Skeletal muscle tissue (tissue), 4 donors: ENCODE data around the gene CEP104. TPM values are rescaled to one million over a fixed set of nuclear protein-coding genes. Genes with fewer than 3 reads are reported as not detected.

Experiments
- H3K27ac ChIP-seq: one replicate; pipeline ENCODE4 v1.7.0; 2013; ENCODE audit warnings: mild to moderate bottlenecking, low read depth, low read length, inconsistent platforms
- H3K27me3 ChIP-seq, 3 donors: one replicate each; pipeline ENCODE4 v1.7.0; 2013; ENCODE audit warnings: low read length in 3 of 3; ENCODE audit not compliant: control insufficient read depth in 3 of 3, insufficient read depth in 3 of 3
- H3K36me3 ChIP-seq, 3 donors: one replicate each; pipeline ENCODE4 v1.7.0; 2013; ENCODE audit warnings: low read length in 3 of 3; ENCODE audit not compliant: control insufficient read depth in 3 of 3, insufficient read depth in 3 of 3
- H3K4me1 ChIP-seq, 3 donors: one replicate each; pipeline ENCODE4 v1.7.0; 2013; ENCODE audit warnings: low read length in 3 of 3, mild to moderate bottlenecking in 3 of 3; ENCODE audit not compliant: control insufficient read depth in 3 of 3, insufficient read depth in 3 of 3
- H3K4me3 ChIP-seq, 3 donors: one replicate each; pipeline ENCODE4 v1.7.0; 2013; ENCODE audit warnings: low read length in 3 of 3
- H3K9ac ChIP-seq, 3 donors: one replicate each; pipeline ENCODE4 v1.7.0; 2013; ENCODE audit warnings: low read length in 3 of 3, mild to moderate bottlenecking in 3 of 3, moderate library complexity in 2 of 3, low read depth in 1 of 3
- H3K9me3 ChIP-seq, 3 donors: one replicate each; pipeline ENCODE4 v1.7.0; 2013; ENCODE audit warnings: low read length in 3 of 3; ENCODE audit not compliant: control insufficient read depth in 3 of 3
- total RNA-seq: library from RNA; depleted of rRNA; stranded (reverse); fragments of >200 nt; gene quantifications from one replicate; pipeline ENCODE4 v1.2.3, GENCODE V29; 2014
- donor health status: Osteomylitis.

The CEP104 gene
- total RNA-seq, 1 donor from 2014 or later, result 26.1 TPM

DNA sequence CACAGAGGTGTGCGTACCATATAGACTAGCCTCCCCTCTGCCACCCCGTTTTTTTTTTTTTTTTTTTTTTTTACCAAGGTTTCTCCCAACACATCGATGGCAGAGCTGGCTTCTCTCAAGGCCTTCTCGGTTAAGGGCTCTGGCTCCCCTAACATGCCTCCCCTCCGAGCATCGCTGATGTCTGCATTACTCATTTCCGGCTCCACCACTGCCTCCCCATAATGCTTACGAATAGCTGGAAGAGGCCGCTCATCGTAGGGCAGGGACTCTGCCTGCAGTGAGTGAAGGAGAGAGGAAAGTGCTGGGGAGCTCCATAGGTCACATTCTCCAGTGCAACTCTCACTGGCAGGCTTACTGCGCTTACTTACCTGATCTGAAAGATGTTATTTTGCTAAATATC lies 20.6 kb downstream of the CEP104 start:
- Histone ChIP-seq H3K36me3 (peaks cover 59 to 74% (median 66%) of the 10 kb centered on the region in 3 donors), H3K27ac (no peak overlapping the region), H3K4me3 (no peak overlapping the region), H3K27me3 (no peaks in the 10 kb centered on the region), H3K4me1 (no peaks in the 10 kb centered on the region), H3K9ac (no peak overlapping the region), H3K9me3 (peaks cover 0 to 7% (median 3%) of the 10 kb centered on the region in 3 donors)

DNA sequence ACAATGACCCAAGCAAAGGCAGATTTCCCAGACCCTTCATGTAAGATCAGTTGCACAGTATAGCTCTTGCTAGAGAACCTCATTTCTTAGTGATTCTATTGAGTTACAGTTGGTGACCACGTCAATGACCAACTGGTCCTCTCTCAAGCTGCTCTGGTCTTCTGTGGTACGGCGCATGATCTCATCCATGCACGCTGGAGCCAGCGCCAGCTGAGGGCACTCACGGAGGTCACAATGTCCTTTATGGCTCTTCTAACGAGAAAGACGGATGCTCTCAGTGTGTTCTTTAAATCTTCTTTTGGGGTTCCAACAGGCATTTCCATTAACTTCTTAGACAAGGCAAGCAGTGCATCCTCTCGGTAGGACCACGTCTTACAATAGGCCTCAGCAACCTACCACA lies 22.3 kb downstream of the CEP104 start:
- no peak overlapping the region for H3K27ac ChIP-seq
- peaks cover 60 to 75% (median 73%) of the 10 kb centered on the region in 3 donors for H3K36me3 ChIP-seq
- no peaks in the 10 kb centered on the region for H3K4me1 ChIP-seq
- peaks cover 0 to 7% (median 3%) of the 10 kb centered on the region in 3 donors for H3K9me3 ChIP-seq
- H3K27me3 ChIP-seq, result no peaks in the 10 kb centered on the region
- no peak overlapping the region for H3K4me3 ChIP-seq
- H3K9ac ChIP-seq, result no peak overlapping the region

GRCh38 chr1:3831689-3832088 lies 25.3 kb downstream of the CEP104 start:
- Histone ChIP-seq H3K9ac (no peak overlapping the region), H3K4me3 (no peak overlapping the region), H3K9me3 (no peaks in the 10 kb centered on the region), H3K4me1 (no peaks in the 10 kb centered on the region), H3K27ac (no peak overlapping the region), H3K27me3 (no peaks in the 10 kb centered on the region), H3K36me3 (peaks cover 60 to 74% (median 73%) of the 10 kb centered on the region in 3 donors)

- peaks cover 73 to 87% (median 79%) of the 10 kb centered on the region in 3 donors for H3K36me3 ChIP-seq
- no peak overlapping the region for H3K9ac ChIP-seq
- H3K4me1 ChIP-seq, result no peaks in the 10 kb centered on the region
- H3K27me3 ChIP-seq, result no peaks in the 10 kb centered on the region
- H3K9me3 ChIP-seq, result no peaks in the 10 kb centered on the region
- H3K4me3 ChIP-seq, result no peak overlapping the region
- no peak overlapping the region for H3K27ac ChIP-seq
Observed at GRCh38 chr1:3828391-3828790, 28.6 kb downstream of the CEP104 start.

- Histone ChIP-seq H3K9ac (no peak overlapping the region), H3K4me3 (no peak overlapping the region), H3K27me3 (no peaks in the 10 kb centered on the region), H3K27ac (no peak overlapping the region), H3K4me1 (no peaks in the 10 kb centered on the region), H3K36me3 (peaks cover 74 to 89% (median 80%) of the 10 kb centered on the region in 3 donors), H3K9me3 (no peaks in the 10 kb centered on the region)
Observed at GRCh38 chr1:3827813-3828307, 29.2 kb downstream of the CEP104 start.

DNA sequence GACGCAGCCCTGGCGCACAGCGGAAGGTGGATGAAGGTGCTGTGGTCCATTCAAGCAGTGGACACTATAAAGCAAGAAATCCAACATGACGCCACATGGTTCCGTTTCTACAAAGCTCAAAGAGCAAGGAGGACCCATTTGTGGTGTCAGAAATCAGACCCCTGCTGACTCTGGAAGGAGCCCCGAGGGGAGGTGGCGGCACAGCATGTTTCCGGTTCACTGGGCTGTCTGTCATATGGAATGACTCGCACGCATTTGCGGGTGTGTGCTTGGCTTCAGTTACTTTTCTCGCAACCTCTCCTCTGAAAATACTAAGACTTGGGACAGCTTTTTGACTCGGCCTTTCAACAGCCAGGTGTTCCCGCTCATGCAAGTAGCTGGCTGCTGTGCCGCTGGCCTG lies 31.7 kb downstream of the CEP104 start:
- H3K9me3 ChIP-seq, result no peaks in the 10 kb centered on the region
- no peak overlapping the region for H3K27ac ChIP-seq
- H3K36me3 ChIP-seq, result peaks cover 81 to 92% (median 88%) of the 10 kb centered on the region in 3 donors
- no peak overlapping the region for H3K4me3 ChIP-seq
- no peak overlapping the region for H3K9ac ChIP-seq
- H3K4me1 ChIP-seq, result no peaks in the 10 kb centered on the region
- H3K27me3 ChIP-seq, result no peaks in the 10 kb centered on the region

DNA sequence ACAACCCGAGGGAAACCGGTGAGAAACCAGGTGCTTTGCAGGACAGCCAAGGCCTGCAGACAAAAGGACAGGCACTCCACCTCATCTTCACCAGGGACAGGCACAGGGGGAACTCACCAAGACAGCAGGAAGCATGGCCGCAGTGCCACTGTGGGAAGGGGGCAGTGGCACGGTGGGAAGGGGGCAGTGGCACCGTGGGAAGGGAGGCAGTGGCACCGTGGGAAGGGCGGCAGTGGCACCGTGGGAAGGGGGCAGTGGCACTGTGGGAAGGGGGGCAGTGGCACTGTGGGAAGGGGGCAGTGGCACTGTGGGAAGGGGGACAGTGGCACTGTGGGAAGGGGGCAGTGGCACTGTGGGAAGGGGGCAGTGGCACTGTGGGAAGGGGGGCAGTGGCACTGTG lies 32.4 kb downstream of the CEP104 start:
- Histone ChIP-seq H3K9me3 (no peaks in the 10 kb centered on the region), H3K4me3 (no peak overlapping the region), H3K4me1 (no peaks in the 10 kb centered on the region), H3K27me3 (no peaks in the 10 kb centered on the region), H3K9ac (no peak overlapping the region), H3K27ac (no peak overlapping the region), H3K36me3 (peaks cover 83 to 92% (median 89%) of the 10 kb centered on the region in 3 donors)

DNA sequence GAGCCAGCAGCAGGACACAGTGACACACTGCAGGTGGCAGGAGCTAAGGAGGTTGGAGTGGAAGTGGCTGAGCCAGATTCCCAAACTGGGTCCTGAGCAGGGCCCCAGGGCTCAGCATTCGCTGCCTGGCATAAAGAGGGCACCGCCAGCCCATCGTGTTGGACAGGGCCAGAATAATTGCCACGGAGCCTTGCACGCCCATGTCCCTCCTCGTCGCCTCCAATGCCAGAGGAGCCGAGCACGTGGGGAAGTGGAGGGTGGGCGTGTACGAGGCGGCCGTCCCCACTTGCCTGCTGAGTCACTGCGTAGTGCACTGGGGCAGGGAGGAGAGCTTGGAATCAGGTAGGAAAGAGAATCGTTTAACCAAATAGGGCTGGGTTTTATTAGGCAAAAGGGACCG lies 34.6 kb downstream of the CEP104 start:
- no peak overlapping the region for H3K4me3 ChIP-seq
- no peaks in the 10 kb centered on the region for H3K27me3 ChIP-seq
- H3K27ac ChIP-seq, result no peak overlapping the region
- H3K4me1 ChIP-seq, result no peaks in the 10 kb centered on the region
- H3K9me3 ChIP-seq, result no peaks in the 10 kb centered on the region
- no peak overlapping the region for H3K9ac ChIP-seq
- H3K36me3 ChIP-seq, result peaks cover 70 to 79% (median 74%) of the 10 kb centered on the region in 3 donors

- no peak overlapping the region for H3K27ac ChIP-seq
Observed at GRCh38 chr1:3821908-3822307, 35.1 kb downstream of the CEP104 start.

GRCh38 chr1:3821447-3821846 lies 35.6 kb downstream of the CEP104 start:
- H3K4me3 ChIP-seq, result no peak overlapping the region
- H3K4me1 ChIP-seq, result no peaks in the 10 kb centered on the region
- H3K36me3 ChIP-seq, result peaks cover 66 to 71% (median 68%) of the 10 kb centered on the region in 3 donors
- no peaks in the 10 kb centered on the region for H3K27me3 ChIP-seq
- H3K9ac ChIP-seq, result no peak overlapping the region
- H3K27ac ChIP-seq, result no peak overlapping the region
- no peaks in the 10 kb centered on the region for H3K9me3 ChIP-seq

More at GRCh38 chr1:3821908-3822307, 35.1 kb downstream of the CEP104 start:
- H3K4me3 ChIP-seq, result no peak overlapping the region
- no peaks in the 10 kb centered on the region for H3K4me1 ChIP-seq
- H3K9me3 ChIP-seq, result no peaks in the 10 kb centered on the region
- no peak overlapping the region for H3K9ac ChIP-seq
- H3K36me3 ChIP-seq, result peaks cover 66 to 74% (median 69%) of the 10 kb centered on the region in 3 donors
- H3K27me3 ChIP-seq, result no peaks in the 10 kb centered on the region
